Endothelial cell of umbilical vein (primary cell): ENCODE data around the gene SMIM14.

Source experiments
- GATA2 ChIP-seq: IDR thresholded peaks from 2 replicates; pipeline ENCODE4 v1.7.0; 2011; ENCODE audit warnings: low read depth, mild to moderate bottlenecking, moderate library complexity, mixed read lengths, low read length; ENCODE audit not compliant: insufficient read length, insufficient read depth
- POLR2A ChIP-seq: IDR thresholded peaks from 2 replicates; pipeline ENCODE4 v1.6.1; 2012; ENCODE audit warnings: low read depth, mild to moderate bottlenecking, control low read depth, low read length
- POLR2AphosphoS5 ChIP-seq: IDR thresholded peaks from 2 replicates; pipeline ENCODE4 v1.6.1; 2012; ENCODE audit warnings: low read depth, mild to moderate bottlenecking, control low read depth, low read length, moderate library complexity; ENCODE audit not compliant: insufficient read depth
- TF ChIP-seq, protein P1 (sequence below), 2 donors: IDR thresholded peaks; 1 replicate in 1 of 2; 2 replicates in 1 of 2; pipeline ENCODE4 v1.5.1; 2011; ENCODE audit warnings: low read length in 2 of 2, mild to moderate bottlenecking in 2 of 2, moderate library complexity in 2 of 2, control low read depth in 1 of 2, inconsistent platforms in 1 of 2, low read depth in 1 of 2; ENCODE audit not compliant: insufficient read depth in 1 of 2; ENCODE audit errors: extremely low read depth in 1 of 2
- TF ChIP-seq, protein P2 (sequence below): IDR thresholded peaks from 2 replicates; pipeline ENCODE4 v1.6.1; 2011; ENCODE audit not compliant: insufficient read depth, insufficient read length

DNA sequence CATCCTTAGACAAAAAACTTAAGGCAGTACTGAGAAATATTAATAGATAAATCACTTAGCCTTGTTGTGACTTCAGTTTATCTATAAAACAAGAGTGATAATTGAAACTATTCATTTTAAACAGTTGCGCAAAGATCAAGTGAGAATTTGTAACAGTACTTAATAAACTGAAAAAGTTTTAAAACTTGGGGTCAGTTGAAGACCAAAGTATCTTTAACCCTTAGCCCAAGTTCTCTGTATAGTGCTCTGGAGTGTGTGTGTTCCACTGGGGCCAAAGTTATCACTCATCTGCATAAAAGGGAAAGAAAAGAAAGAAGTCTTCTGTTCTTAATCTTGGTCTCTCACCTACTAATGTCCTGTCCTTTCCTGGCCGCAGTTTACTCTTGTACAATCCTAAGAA, 11.3 kb downstream of the SMIM14 start:
- TF ChIP-seq, protein P1, sequence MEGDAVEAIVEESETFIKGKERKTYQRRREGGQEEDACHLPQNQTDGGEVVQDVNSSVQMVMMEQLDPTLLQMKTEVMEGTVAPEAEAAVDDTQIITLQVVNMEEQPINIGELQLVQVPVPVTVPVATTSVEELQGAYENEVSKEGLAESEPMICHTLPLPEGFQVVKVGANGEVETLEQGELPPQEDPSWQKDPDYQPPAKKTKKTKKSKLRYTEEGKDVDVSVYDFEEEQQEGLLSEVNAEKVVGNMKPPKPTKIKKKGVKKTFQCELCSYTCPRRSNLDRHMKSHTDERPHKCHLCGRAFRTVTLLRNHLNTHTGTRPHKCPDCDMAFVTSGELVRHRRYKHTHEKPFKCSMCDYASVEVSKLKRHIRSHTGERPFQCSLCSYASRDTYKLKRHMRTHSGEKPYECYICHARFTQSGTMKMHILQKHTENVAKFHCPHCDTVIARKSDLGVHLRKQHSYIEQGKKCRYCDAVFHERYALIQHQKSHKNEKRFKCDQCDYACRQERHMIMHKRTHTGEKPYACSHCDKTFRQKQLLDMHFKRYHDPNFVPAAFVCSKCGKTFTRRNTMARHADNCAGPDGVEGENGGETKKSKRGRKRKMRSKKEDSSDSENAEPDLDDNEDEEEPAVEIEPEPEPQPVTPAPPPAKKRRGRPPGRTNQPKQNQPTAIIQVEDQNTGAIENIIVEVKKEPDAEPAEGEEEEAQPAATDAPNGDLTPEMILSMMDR (IDR thresholded peaks at IDR 0.05; ENCODE audit: extremely low read depth in 1 of 2, insufficient read depth in 1 of 2, low read depth in 1 of 2, low read length in 2 of 2): no peak
- TF ChIP-seq GATA2 (no peak), POLR2AphosphoS5 (no peak), POLR2A (no peak)
- TF ChIP-seq, protein P2, sequence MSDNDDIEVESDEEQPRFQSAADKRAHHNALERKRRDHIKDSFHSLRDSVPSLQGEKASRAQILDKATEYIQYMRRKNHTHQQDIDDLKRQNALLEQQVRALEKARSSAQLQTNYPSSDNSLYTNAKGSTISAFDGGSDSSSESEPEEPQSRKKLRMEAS: no peak
